ENCODE results near the gene PSMA2. TPM values are rescaled to one million over a fixed set of nuclear protein-coding genes. Genes with fewer than 3 reads are reported as not detected.

PSMA2 gene
- polyA plus RNA-seq, 3 donors, result 281 to 319 (median 311) TPM

DNA sequence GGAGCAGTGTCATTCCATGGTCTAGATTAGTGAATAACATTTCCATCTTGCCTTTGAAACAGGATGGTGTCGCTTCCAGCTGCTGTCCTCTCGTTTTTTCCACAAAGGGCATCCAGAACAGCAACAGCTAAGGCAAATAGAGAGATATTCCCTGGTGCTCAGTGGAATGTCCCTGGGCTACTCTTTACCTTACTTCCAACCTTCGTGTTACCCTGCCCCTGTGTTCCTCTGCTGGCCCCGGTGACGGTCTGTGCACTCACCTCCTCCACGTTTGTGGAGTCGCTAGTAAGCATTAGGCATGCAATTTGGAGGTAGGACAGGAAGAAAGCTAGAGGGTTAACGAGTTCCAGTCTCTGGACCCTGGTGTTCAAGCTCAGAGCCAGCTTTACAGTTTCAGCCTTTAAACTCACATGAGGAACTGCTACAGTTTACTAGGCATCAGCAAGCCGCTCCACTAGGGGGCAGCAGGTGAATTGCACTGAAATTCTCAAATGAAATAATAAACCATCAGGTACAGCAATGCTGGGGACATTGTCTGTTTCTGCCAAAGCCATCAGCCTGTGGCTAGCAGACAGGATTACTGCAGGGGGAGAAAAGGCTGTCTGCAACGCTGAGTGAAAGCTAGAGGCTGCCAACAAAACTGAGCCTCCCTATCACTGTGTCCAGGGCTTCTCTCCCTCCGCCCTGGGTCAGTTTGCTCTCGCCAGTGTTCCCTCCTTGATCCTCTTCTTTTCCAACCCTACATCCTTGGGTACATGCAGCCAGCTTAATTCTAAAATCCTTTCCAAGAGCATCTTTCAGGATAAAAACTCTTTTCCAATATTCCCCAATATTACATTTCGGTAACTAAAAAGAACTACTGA lies 9.2 kb upstream of the PSMA2 start:
- DNase-seq (ENCODE audit: low read depth in 3 of 3, low spot score in 2 of 3), result peak; percentile 59 to 65 (median 63)

DNA sequence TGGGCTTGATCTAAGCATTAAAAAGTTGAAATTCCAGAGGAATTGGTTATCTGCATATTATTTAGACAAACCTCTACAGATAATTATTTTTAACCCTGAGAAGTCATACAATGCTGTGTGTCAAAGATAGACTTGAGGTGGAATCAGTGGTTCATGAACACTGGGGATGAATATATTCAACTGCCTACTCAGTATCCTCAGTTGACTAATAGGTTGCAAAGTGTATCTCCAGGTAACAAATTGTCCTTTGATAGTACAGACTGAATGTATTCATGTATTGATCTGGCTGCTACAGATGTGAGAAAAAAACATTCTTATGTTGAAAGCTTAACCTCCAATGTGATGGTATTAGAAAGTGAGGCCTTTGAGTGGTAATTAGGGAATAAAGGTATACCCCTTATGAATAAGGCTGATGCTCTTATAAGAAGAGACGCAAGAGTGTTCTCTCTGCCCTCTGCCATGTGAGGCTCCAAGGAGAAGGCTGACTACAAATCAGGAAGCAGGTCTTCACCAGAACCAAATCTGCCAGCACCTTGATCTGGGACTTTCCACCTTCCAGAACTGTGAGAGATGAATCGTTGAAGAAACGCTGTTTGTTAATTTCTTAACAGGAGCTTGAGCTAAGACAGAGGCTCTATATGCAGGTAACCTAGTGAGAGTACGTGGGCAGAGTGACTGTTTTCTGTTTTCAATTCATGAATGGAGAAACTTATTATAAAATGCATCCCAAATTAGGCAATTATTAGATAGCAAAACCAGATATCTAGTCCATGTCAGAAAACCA lies 7.7 kb upstream of the PSMA2 start:
- no peak for DNase-seq (ENCODE audit: low read depth in 3 of 3, low spot score in 2 of 3)

DNA sequence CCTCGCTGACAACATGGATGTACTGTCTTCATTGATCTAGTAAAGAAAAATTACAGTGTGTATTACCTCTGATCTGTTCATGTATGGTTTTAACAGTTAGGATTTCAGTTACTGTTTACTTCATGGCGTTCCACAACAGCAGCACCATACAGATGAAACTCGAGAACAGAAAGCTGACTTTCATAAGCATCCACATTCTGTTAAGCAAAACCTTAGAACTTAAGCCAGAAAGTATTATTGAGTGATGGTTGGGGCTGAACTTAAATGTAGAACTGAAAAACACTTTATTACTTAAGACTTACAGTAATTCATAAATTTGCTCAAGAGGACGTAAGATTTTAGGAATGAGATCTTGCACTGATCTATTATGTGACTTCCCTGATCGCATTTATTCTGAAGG lies 3.9 kb upstream of the PSMA2 start:
- DNase-seq (ENCODE audit: low read depth in 3 of 3, low spot score in 2 of 3), result no peak

DNA sequence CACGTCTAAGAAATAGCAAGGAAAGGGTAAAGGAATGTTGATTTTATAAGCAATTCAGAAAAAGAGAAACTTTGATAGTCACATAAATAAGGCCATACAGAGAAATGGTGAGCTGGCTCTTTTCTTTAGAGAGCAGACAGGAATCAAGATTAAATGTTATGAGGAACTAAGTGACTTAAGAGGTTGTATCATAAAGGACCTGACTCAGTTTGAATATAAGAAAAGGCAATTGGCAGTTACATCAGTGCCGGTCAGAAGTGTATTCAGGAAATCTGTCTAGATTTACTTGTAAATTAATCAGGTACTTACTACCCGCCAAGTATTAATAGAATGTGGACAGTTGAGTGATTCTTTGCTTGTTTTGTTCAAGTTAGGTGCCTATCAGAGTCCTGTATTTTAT lies 2.3 kb upstream of the PSMA2 start:
- DNase-seq (ENCODE audit: low read depth in 3 of 3, low spot score in 2 of 3), result no peak

DNA sequence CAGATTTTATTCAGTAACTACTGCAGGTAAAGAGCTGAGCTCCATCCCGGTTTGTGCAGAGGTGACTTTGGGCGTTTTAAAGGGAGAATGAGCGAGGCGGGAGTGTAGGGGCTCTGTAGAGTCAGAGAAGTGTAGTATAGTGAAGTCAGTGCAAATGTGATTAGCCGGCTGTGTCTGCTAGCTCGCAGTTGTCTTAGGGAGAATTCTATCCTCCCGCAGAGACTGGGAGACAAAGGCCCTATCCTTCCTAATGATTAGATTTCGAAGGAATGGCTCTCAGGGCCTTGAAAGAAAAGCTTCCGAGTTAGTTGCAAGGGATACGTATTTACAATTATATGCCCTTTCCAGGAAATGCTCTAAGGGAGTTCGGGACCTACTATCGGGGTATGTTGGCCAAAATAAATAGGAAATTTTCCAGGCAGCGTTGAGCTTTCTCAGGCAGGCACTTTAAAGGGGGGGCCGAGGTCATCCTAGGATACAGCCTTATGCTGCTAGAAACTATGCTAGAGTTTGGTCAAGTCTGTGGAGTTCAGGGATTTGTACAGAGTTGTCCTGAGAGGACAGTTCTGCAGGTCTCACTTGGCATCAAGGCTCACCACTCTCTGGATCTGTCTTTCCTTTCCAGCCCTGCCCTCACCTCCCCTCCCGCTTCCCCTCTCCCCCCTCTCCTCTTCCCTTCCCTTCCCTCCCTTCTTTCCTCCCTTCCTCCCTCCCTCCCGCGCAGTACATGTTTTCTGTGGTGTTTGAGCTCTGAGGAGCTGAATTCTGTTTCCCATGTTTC lies 1.0 kb upstream of the PSMA2 start:
- DNase-seq (ENCODE audit: low read depth in 3 of 3, low spot score in 2 of 3), result peak in 2 of 3 donors; percentile 24 to 47

DNA sequence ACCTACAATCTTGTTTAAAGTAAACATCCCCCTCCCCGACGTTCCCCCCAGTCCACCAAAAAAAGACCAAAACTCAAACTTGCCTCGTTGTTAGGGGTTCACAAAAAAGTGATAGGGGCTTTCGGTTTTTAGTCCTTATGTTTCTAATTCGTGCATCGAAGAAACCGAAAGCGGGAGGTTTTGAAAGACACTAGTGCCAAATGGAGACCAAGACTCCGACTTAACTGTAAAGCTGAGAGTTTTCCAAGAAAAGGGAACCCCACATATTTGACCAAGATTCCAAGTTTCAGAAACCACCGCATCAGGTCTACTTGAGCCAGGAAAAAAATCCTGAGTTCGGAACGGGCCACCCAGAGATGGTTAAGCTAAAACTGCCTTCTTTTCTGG lies 534 bp downstream of the PSMA2 start:
- no peak for DNase-seq (ENCODE audit: low read depth in 3 of 3, low spot score in 2 of 3)

DNA sequence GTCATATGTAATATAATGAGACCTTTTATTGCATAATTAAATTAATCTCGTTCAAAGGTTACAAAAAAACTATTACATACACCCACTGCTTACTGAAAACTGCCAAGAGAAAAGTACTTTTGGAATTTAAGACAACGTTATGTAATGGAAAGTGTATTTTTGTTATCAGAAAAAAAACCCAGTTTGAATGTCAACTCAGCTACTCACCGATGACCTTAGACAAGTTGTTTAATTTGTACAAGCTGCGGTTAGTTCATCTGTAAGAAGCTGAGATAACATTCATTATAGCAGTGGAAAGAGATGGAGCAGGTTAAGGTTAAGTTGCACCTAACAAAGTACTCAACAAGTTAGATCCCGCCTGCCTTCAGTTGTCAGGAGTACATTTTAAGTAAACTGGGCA lies 1.1 kb downstream of the PSMA2 start:
- DNase-seq (ENCODE audit: low read depth in 3 of 3, low spot score in 2 of 3), result no peak

- no peak for DNase-seq (ENCODE audit: low read depth in 3 of 3, low spot score in 2 of 3)
Observed at GRCh38 chr7:42929449-42929848, 2.5 kb downstream of the PSMA2 start.

DNA sequence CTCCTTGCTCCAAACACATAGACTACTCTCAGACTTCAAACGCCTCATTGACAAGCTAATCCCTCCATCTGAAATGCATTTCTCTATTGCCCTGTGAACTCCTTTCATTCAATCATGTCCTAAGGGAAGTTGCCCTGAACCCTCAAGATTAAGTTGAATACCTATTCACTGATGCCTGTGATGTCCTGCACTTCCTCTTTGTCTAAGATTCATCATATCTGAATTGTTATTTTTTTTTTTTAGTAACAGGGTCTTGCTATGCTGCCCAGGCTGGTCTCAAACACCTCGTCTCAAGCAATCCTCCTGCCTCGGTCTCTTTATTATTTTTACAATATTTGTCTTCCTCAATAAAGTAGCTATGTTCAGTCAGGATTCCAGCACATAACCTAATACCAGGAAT lies 3.2 kb downstream of the PSMA2 start:
- no peak for DNase-seq (ENCODE audit: low read depth in 3 of 3, low spot score in 2 of 3)

- no peak for DNase-seq (ENCODE audit: low read depth in 3 of 3, low spot score in 2 of 3)
Observed at GRCh38 chr7:42926204-42926603, 5.8 kb downstream of the PSMA2 start.

- DNase-seq (ENCODE audit: low read depth in 3 of 3, low spot score in 2 of 3), result no peak
Observed at GRCh38 chr7:42925630-42926029, 6.3 kb downstream of the PSMA2 start.

DNA sequence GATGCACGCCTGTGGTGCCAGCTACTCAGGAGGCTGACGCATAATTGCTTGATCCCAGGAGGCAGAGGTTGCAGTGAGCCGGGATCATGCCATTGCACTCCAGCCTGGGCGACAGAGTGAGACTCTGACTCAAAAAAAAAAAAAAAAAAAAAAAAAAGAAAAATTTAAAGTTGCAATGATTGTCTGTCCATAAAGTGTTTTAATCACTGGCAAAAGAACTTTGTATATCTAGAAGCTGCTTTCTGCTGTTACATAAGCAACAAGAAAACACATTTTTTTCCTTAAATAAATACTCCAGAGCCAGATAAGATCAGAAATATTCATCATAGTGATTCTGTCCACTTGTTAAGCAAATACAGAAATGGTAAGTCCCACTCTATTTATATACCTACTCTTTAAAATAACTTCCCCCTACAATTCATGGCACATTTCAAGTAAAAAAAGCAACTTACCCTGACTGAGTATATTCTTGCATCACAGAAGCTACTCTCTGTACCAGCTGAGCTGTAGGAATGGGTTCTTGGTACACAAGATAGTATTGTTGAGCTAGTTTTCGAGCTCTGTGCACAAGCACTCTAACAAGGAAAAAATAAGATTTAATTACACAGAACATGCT lies 7.6 kb downstream of the PSMA2 start:
- DNase-seq (ENCODE audit: low read depth in 3 of 3, low spot score in 2 of 3), result no peak

DNA sequence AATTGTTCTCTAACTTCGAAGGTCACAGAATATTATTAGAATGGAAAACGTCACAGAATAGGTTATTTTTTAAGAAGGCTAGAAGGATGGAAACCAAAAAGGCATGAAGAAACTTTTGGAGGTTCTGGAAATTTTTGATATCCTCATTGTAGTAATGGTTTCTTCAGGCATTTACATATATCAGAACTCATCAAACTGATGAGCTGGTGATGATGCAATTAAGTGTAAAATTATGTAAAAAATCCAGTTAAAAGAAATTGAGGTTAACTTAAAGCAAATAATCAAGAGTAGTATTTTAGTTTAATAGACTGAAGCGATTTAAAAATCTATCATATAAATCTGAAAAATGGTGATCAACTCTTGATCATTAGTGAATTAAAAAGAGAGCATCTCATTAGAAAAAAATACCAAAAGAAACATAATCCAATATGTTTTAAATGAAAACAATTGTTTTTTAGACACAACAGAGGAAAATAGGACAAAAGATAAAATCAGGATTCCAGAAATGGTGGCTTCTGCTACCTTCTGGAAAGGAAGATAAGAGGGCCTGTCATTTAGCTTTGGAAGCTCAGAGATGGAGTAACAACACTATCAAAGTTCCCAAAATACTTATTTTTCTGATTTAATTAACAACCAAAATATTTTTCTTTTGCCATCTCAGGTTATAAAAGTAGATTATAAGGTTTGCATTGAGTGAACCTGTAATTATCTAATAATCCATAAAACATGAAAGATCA lies 9.8 kb downstream of the PSMA2 start:
- no peak for DNase-seq (ENCODE audit: low read depth in 3 of 3, low spot score in 2 of 3)

- DNase-seq (ENCODE audit: low read depth in 3 of 3, low spot score in 2 of 3), result no peak
Observed at GRCh38 chr7:42915356-42915755, 16.6 kb downstream of the PSMA2 start.

DNA sequence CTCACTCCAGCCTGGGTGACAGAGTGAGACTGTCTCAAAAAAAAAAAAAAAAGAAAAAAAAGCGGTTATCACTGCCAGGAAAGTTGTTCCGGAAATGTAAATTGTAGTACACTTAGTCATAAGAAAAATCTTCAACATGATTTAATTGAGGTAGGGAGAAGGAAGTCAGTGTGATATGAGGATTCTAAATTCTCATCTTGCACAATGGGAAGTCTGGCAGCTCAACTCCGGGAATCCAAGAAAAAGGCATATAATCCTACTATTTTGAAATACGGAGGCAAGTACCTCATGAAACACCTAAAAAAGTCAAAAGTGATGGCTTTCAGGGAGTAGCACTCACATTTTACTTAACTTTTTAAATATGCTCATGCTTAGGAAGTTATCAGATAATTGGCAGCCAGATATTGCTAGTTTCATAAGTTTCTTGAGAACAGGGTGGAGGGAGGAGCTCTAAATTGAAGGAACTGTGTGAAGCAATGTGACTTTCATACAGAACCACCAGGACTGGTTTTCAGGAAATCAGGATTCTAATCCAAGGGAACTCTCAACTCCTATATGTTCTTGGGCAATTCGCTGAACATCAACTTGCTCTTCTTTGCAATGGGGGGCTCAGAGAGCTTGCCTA lies 17.4 kb downstream of the PSMA2 start:
- DNase-seq (ENCODE audit: low read depth in 3 of 3, low spot score in 2 of 3), result no peak

GRCh38 chr7:42914009-42914408 lies 18.0 kb downstream of the PSMA2 start:
- no peak for DNase-seq (ENCODE audit: low read depth in 3 of 3, low spot score in 2 of 3)

GRCh38 chr7:42913591-42913990 lies 18.4 kb downstream of the PSMA2 start:
- DNase-seq (ENCODE audit: low read depth in 3 of 3, low spot score in 2 of 3), result no peak

DNA sequence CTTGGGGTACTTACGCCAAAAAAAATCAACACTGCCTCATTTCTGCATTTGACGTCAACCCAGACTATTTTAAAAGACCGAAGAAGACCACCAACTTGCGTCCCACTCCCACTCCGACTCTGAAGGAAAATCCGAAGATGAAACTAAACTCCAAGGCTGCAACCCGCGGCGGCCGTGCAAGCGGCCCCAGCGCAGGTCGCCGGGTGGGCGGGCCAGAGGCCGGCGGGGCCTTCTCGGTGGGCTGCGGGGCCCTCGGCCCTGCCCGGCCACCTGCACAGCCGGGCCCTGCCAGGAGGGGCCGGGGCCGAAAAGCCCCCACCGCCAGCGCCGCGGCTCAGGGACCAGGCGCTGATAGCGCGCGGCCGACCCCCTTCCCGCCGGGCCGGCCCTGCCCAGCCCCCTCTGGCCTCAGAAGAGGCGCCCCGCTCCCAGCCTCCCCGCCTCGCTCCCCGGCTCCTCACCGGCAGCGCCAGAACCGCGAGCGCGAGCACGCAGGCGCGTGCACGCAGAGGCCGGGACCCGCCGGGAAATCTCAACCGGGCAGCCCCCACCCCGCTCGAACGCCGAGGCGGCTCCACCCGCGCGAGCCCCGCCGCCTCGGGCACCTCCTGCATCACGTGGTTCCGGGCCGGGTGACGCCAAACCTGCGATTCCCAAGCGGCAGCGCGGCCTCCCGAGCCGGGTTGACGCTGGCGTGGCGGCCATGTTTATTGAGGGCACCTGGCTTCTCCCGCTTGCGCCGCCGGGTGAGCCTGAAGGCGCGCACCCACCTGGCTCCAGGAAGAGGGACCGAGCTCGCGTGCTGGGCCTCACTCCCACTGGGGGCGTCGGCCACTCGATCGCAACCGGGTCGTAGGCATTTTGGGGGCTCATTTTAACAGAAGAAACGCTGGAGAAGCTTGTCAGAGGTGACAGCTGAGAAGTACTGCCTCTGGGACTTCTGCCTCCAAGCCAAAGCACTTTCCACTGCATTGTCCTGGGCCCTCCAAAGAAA lies 20.2 kb downstream of the PSMA2 start, which contains the start of gene C7orf25:
C7orf25 (minus strand) TSS at position 617 of the 994 bp plus-strand sequence. CDS start 1,170 bp downstream, outside the sequence.
- peak; percentile 81 to 88 (median 87) for DNase-seq (ENCODE audit: low read depth in 3 of 3, low spot score in 2 of 3)
